Spinal cord (tissue), 10 donors: ENCODE data around the gene ZBTB11. TPM values are rescaled to one million over a fixed set of nuclear protein-coding genes. Genes with fewer than 3 reads are reported as not detected.

ENCODE experiments used
- DNase-seq, 6 donors: peaks; one replicate each; pipeline versions ENCODE4 v3.0.0 to v3.0.0-alpha.2; 2013 to 2015; ENCODE audit warnings: low spot score in 6 of 6, low read depth in 4 of 6
- H3K27ac ChIP-seq: one replicate; pipeline ENCODE4 v1.5.1; 2013; ENCODE audit warnings: low read depth, low read length, control low read depth
- H3K27me3 ChIP-seq: one replicate; pipeline ENCODE4 v1.6.1; 2013; ENCODE audit warnings: low read length; ENCODE audit not compliant: control insufficient read depth, insufficient read depth
- H3K36me3 ChIP-seq: one replicate; pipeline ENCODE4 v1.6.1; 2013; ENCODE audit warnings: low read length; ENCODE audit not compliant: control insufficient read depth, insufficient read depth
- H3K4me1 ChIP-seq: one replicate; pipeline ENCODE4 v1.6.1; 2013; ENCODE audit warnings: low read length; ENCODE audit not compliant: control insufficient read depth, insufficient read depth
- H3K4me3 ChIP-seq: one replicate; pipeline ENCODE4 v1.5.1; 2013; ENCODE audit warnings: low read depth, low read length, control low read depth
- H3K9me3 ChIP-seq: one replicate; pipeline ENCODE4 v1.6.1; 2013; ENCODE audit warnings: low read length; ENCODE audit not compliant: control insufficient read depth, insufficient read depth
- WGBS: methylation state at CpG from one replicate; pipeline ENCODE4 v1.1.5; 2013; ENCODE audit warnings: missing lambda C conversion rate; ENCODE audit not compliant: insufficient coverage; 5-methylcytosine and 5-hydroxymethylcytosine counted together
- long read RNA-seq, 4 donors: transcript quantifications; one replicate each; lab custom pipeline, GENCODE V29; 2026
- polyA plus RNA-seq, 2 donors: library from polyadenylated mRNA; unstranded; fragments of 120-200 nt; gene quantifications; one replicate each; pipeline ENCODE4 v1.2.1, GENCODE V29; 2013; ENCODE audit not compliant: insufficient read length in 2 of 2
- total RNA-seq, 2 donors: library from RNA; depleted of rRNA in 1 of 2; stranded (reverse); fragments of 120-200 nt in 1 of 2; fragments of >200 nt in 1 of 2; gene quantifications; one replicate each; pipeline versions ENCODE4 v1.2.3 to v1.2.4, GENCODE V29; 2013 to 2014
- donor health status: healthy.

Gene ZBTB11
- 10 to 100 TPM; 24.2 to 39.2 TPM for total RNA-seq
- 10 to 100 TPM; 17.7 to 19.1 TPM for polyA plus RNA-seq
- long read RNA-seq, donor 1, full-length matches to known transcripts, result 2 of 2 reads
- long read RNA-seq, donor 1, partial matches to known transcripts, result 0 of 2 reads
- long read RNA-seq, donor 1, other reads (novel, unspliced or antisense), result 0 of 2 reads
- long read RNA-seq, donor 2, result 0 reads
- long read RNA-seq, donor 3, partial matches to known transcripts, result 0 of 2 reads
- long read RNA-seq, donor 3, other reads (novel, unspliced or antisense), result 0 of 2 reads
- long read RNA-seq, donor 4, partial matches to known transcripts, result 0 of 4 reads
- long read RNA-seq, donor 4, other reads (novel, unspliced or antisense), result 0 of 4 reads

DNA sequence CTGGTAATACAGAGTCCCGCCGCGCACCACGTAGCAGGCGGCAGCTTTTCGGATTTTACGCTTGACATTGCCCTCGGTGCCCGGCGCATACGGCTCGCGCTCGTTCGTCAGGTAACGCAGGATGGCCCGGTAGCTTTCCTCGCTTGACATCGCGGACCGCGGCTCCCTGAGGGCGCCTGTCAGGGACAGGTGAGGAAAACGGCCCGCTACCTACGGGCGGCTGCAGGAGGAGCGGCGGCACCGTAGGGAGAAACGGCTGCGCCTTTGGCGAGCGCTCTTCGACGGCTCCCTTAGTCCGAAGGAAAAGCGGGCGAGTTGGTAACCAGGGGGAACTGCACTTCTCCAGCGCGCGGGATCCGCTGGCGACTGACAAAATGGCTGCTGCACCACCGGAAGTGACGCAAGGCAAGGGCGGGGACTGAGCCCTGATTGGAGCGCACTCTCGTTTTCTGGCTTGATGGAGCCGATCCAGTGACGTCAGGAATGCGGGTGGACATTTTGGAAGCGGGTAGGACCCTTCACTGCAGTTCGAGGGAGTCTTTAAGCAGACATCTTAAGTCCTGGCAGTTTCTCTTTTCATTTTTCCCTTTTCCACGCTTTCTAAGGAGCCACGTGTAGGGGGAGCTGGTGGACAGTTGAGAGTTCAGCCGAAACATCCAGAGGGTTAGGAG, at the start of gene ZBTB11:
TSS of gene ZBTB11 (minus strand) at position 368 of the 671 bp plus-strand sequence. CDS start at position 150, 218 bp downstream.
- H3K9me3 ChIP-seq, result no peaks in the 10 kb centered on the region
- H3K36me3 ChIP-seq, result peaks cover 24% of the 10 kb centered on the region
- peak; percentile 96 to 100 (median 100) for DNase-seq
- peak within 1 kb of the TSS; percentile 99 for H3K4me3 ChIP-seq
- WGBS, result 0% methylated on average over 53 of the region's 57 CpGs
- H3K27me3 ChIP-seq, result no peaks in the 10 kb centered on the region
- peaks cover 16% of the 10 kb centered on the region for H3K4me1 ChIP-seq
- peak within 1 kb of the TSS; percentile 99 for H3K27ac ChIP-seq

DNA sequence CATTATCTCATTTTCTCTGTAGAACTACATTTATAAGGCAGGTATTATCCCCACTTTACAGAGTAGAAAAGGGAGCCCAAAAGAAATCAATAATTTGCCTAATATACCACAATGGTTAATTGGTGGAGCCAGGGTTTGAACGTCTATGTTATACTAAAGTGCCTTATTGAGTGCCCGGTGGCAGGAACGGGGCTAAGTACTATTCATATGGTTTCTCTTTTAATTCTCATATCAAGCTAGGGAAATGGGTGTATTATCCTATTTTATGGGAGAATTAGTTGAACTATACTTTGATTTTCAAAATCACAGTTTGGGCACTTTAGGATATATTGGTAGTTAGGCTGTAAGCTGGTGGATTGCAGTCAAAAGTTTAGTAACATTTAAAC, 49.0 kb upstream of the ZBTB11 start:
- peak overlapping the region; percentile 96 for H3K27ac ChIP-seq
- no peak for DNase-seq
- H3K36me3 ChIP-seq, result peaks cover 15% of the 10 kb centered on the region
- no peaks in the 10 kb centered on the region for H3K27me3 ChIP-seq
- no peaks in the 10 kb centered on the region for H3K9me3 ChIP-seq
- H3K4me1 ChIP-seq, result peaks cover 3% of the 10 kb centered on the region
- WGBS, result no CpG with 5 or more reads among the region's 3 CpGs
- peak overlapping the region; percentile 85 for H3K4me3 ChIP-seq

- peak in 5 of 6 donors; percentile 13 to 81 (median 40) for DNase-seq
- Histone ChIP-seq H3K4me3 (peak overlapping the region; percentile 85), H3K9me3 (no peaks in the 10 kb centered on the region), H3K27me3 (no peaks in the 10 kb centered on the region), H3K36me3 (peaks cover 15% of the 10 kb centered on the region), H3K4me1 (peaks cover 3% of the 10 kb centered on the region), H3K27ac (peak overlapping the region; percentile 96)
- 2% methylated on average over 11 of the region's 21 CpGs for WGBS
Measured at GRCh38 chr3:101725194-101725889, 48.4 kb upstream of the ZBTB11 start.

DNA sequence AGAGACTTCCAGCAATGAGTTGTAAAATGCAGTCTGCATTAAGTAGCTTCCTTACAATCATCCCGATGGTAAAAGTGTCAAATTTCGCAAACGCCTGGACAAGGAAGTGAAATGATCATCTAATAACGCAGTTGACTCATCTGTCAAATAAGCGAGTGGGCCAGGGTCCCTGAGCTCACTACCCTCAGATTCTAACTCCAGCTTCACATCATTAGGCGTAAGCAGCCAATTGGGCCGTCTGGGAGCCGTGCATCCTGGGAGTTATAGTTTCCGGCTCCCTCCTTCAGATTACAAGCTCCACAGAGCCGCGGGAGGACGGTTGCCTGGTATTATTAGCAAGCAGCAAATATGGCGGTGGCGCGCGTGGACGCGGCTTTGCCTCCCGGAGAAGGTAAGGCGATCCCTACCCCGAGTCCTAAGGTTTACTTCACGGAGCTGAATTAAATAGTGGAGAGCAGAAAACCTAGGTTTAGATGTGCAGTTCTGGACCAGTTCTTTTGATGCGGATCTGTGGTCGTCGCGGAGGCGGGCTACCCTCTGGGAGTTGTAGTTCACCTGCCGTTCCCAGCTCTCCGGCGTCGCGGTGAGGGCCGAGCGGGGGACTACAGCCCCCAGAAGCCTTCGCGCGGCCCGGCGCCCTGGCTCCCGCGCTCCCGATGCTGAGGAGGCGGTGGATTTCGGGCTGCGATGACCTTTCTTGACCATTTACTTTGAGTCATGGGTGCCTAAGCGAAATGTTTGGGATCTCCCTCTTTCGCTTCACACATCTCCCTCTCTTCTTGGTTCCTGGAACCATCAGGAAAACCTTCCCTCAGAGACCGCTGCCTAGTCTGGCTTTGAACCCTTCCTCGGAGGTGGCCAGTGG, 47.6 kb upstream of the ZBTB11 start, which contains the start of gene CEP97:
TSS of gene CEP97 (plus strand) at position 286 of the 865 bp plus-strand sequence. CDS start at position 349, 63 bp downstream.
- no peaks in the 10 kb centered on the region for H3K9me3 ChIP-seq
- WGBS, result 0% methylated on average over 49 of the region's 49 CpGs

GRCh38 chr3:101722394-101723173, 45.7 kb upstream of the ZBTB11 start:
- Histone ChIP-seq H3K4me3 (no peak overlapping the region), H3K27ac (no peak overlapping the region), H3K9me3 (no peaks in the 10 kb centered on the region), H3K4me1 (peaks cover 3% of the 10 kb centered on the region), H3K36me3 (no peaks in the 10 kb centered on the region), H3K27me3 (no peaks in the 10 kb centered on the region)
- no peak for DNase-seq
- 85% methylated on average over 6 of the region's 7 CpGs for WGBS

More for the DNA sequence above, 47.6 kb upstream of the ZBTB11 start, which contains the start of gene CEP97:
- H3K4me1 ChIP-seq, result peaks cover 3% of the 10 kb centered on the region
- peak within 1 kb of the TSS; percentile 96 for H3K27ac ChIP-seq
- peak within 1 kb of the TSS; percentile 85 for H3K4me3 ChIP-seq
- H3K36me3 ChIP-seq, result peaks cover 7% of the 10 kb centered on the region
- DNase-seq, result peak; percentile 87 to 99 (median 92)
- H3K27me3 ChIP-seq, result no peaks in the 10 kb centered on the region

- Histone ChIP-seq H3K4me1 (peaks cover 3% of the 10 kb centered on the region), H3K27ac (no peak overlapping the region), H3K4me3 (no peak overlapping the region), H3K36me3 (no peaks in the 10 kb centered on the region), H3K27me3 (no peaks in the 10 kb centered on the region), H3K9me3 (no peaks in the 10 kb centered on the region)
- 69% methylated on average over 7 of the region's 10 CpGs for WGBS
- DNase-seq, result no peak
Measured at GRCh38 chr3:101720851-101721840, 44.2 kb upstream of the ZBTB11 start.

- no peak for DNase-seq
- no CpG with 5 or more reads among the region's 3 CpGs for WGBS
Measured at GRCh38 chr3:101719604-101720185, 42.8 kb upstream of the ZBTB11 start.

More at GRCh38 chr3:101719604-101720185, 42.8 kb upstream of the ZBTB11 start:
- no peak overlapping the region for H3K27ac ChIP-seq
- H3K27me3 ChIP-seq, result no peaks in the 10 kb centered on the region
- peaks cover 3% of the 10 kb centered on the region for H3K4me1 ChIP-seq
- no peak overlapping the region for H3K4me3 ChIP-seq
- no peaks in the 10 kb centered on the region for H3K36me3 ChIP-seq
- H3K9me3 ChIP-seq, result no peaks in the 10 kb centered on the region
